ENCODE results near the gene LIPM. TPM values are rescaled to one million over a fixed set of nuclear protein-coding genes. Genes with fewer than 3 reads are reported as not detected.

LIPM gene
- total RNA-seq, 1 donor from 2014 or later, result not detected

DNA sequence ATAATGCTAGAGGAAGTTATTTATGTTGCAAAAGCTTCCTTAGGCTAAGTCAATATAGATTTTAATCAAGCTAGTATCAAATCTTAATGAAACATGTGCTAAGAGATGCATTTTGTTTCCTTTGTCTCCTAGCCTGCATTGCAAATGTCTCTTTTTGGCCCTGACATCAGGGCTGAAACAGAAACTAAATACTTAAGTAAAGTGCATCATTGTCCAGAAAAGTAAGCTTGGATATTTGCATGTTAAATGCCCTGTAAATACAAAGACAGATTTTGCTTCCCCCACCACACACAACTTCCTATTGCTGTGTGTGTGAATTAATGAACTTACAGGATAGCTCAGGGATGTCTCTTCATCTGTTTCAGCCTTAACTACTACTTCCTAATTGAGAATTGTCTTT, 67.6 kb downstream of the LIPM start:
- intact Hi-C loops (cut with micrococcal nuclease), result no loop called here

Other genes with a start within 250 kb of the LIPM start
- 1.2 and 3.1 TPM in 2 replicates for gene RNLS, start 219.4 kb upstream of the LIPM start, total RNA-seq
- gene LIPJ, start 216.0 kb upstream of the LIPM start, total RNA-seq, result 0.18 TPM in 1 of 2 replicates, not detected in the other
- gene LIPF, start 138.3 kb upstream of the LIPM start, total RNA-seq, result not detected in 2 replicates
- not detected in 2 replicates for gene LIPK, start 96.5 kb upstream of the LIPM start, total RNA-seq
- not detected in 2 replicates for gene LIPN, start 42.7 kb upstream of the LIPM start, total RNA-seq
- gene ANKRD22, start 49.1 kb downstream of the LIPM start, total RNA-seq, result 0.16 TPM in 1 of 2 replicates, not detected in the other
- 39.4 and 39.5 TPM in 2 replicates for gene STAMBPL1, start 77.5 kb downstream of the LIPM start, total RNA-seq
- 9.3 and 10.6 TPM in 2 replicates for gene ACTA2, start 150.0 kb downstream of the LIPM start, total RNA-seq
- gene FAS, start 188.1 kb downstream of the LIPM start, total RNA-seq, result 48.6 and 50.8 TPM in 2 replicates